Parathyroid adenoma (tissue), 2 donors: ENCODE measurements around the gene SORCS2.

Experiments used
- H2AFZ ChIP-seq: fragments of 300-600 bp; sonication (generic); one replicate; pipeline ENCODE4 v1.7.0; 2017; ENCODE audit warnings: antibody characterized with exemption, mild to moderate bottlenecking
- H3K27ac ChIP-seq: fragments of 300-600 bp; sonication (generic); one replicate; pipeline ENCODE4 v1.7.0; 2017
- H3K27me3 ChIP-seq: fragments of 300-600 bp; sonication (generic); one replicate; pipeline ENCODE4 v1.7.0; 2017; ENCODE audit warnings: low read length; ENCODE audit not compliant: control insufficient read depth, insufficient read depth
- H3K36me3 ChIP-seq: fragments of 300-600 bp; sonication (generic); one replicate; pipeline ENCODE4 v1.7.0; 2017; ENCODE audit warnings: low read length; ENCODE audit not compliant: control insufficient read depth, insufficient read depth
- H3K4me1 ChIP-seq: fragments of 300-600 bp; sonication (generic); one replicate; pipeline ENCODE4 v1.7.0; 2017; ENCODE audit warnings: control low read depth
- H3K4me2 ChIP-seq: fragments of 300-600 bp; sonication (generic); one replicate; pipeline ENCODE4 v1.7.0; 2017; ENCODE audit warnings: low read length
- H3K4me3 ChIP-seq: fragments of 300-600 bp; sonication (generic); one replicate; pipeline ENCODE4 v1.7.0; 2017; ENCODE audit warnings: low read depth, low read length
- H3K79me2 ChIP-seq: fragments of 300-600 bp; sonication (generic); one replicate; pipeline ENCODE4 v1.7.0; 2017; ENCODE audit warnings: control low read depth
- H3K9ac ChIP-seq: fragments of 300-600 bp; sonication (generic); one replicate; pipeline ENCODE4 v1.7.0; 2017; ENCODE audit warnings: mild to moderate bottlenecking
- H3K9me3 ChIP-seq: fragments of 300-600 bp; sonication (generic); one replicate; pipeline ENCODE4 v1.7.0; 2017; ENCODE audit warnings: low read length; ENCODE audit not compliant: control insufficient read depth
- TF ChIP-seq, protein P1 (sequence below): fragments of 300-600 bp; sonication (generic); IDR thresholded peaks from one replicate; pipeline ENCODE4 v1.7.0; 2017; ENCODE audit warnings: antibody characterized with exemption, mild to moderate bottlenecking
- donor health status: primary hyperparathyroidism.

Gene SORCS2

DNA sequence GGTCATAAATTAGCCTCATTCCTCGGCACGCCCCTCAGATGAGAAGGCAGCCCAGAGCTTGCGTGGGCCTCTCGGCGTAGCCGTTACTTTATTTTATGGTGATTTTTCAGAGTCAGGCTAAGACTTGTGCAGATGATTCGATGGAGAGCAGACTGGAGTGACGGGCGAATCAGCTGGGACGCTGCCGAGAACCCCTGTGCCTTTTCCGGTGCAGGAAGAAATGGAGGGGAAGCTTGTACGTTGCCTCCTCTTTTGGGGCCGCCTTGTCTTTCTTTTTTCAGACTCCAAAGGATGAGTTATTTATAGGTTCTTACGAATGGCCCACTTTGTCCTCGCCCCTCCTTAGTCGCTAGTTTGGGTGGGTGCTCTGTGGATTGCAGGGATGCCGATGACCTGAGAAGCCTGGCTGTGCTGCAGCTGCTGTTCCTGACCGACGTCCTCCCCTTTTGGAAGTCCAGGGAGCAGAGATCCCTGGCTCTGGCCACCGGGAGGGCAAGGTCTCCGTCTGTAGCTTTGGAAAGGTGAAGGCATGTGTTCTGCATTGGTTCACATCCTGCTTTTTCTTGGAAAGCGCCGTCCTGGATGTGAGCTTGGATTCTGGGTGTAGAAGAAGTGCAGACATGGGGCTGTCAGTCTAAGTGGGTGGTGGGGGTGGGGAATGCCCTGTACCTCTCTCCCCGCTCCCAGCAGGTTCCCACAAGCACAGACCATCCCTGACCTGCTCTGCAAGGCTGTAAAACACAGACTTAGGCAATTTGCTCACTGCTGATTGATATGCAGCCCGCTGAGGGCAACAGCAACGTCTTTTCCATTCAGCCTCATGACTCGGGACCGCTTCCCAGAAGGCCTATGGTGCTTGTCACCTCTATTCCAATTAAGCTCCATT lies 9.3 kb downstream of the SORCS2 start:
- TF ChIP-seq, protein P1, sequence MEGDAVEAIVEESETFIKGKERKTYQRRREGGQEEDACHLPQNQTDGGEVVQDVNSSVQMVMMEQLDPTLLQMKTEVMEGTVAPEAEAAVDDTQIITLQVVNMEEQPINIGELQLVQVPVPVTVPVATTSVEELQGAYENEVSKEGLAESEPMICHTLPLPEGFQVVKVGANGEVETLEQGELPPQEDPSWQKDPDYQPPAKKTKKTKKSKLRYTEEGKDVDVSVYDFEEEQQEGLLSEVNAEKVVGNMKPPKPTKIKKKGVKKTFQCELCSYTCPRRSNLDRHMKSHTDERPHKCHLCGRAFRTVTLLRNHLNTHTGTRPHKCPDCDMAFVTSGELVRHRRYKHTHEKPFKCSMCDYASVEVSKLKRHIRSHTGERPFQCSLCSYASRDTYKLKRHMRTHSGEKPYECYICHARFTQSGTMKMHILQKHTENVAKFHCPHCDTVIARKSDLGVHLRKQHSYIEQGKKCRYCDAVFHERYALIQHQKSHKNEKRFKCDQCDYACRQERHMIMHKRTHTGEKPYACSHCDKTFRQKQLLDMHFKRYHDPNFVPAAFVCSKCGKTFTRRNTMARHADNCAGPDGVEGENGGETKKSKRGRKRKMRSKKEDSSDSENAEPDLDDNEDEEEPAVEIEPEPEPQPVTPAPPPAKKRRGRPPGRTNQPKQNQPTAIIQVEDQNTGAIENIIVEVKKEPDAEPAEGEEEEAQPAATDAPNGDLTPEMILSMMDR, result no peak
- Histone ChIP-seq H2AFZ (no peak overlapping the region), H3K27ac (no peak overlapping the region), H3K9me3 (no peaks in the 10 kb centered on the region), H3K4me2 (no peak overlapping the region), H3K9ac (no peak overlapping the region), H3K4me1 (no peaks in the 10 kb centered on the region), H3K79me2 (no peaks in the 10 kb centered on the region), H3K4me3 (no peak overlapping the region), H3K36me3 (no peaks in the 10 kb centered on the region), H3K27me3 (no peaks in the 10 kb centered on the region)

DNA sequence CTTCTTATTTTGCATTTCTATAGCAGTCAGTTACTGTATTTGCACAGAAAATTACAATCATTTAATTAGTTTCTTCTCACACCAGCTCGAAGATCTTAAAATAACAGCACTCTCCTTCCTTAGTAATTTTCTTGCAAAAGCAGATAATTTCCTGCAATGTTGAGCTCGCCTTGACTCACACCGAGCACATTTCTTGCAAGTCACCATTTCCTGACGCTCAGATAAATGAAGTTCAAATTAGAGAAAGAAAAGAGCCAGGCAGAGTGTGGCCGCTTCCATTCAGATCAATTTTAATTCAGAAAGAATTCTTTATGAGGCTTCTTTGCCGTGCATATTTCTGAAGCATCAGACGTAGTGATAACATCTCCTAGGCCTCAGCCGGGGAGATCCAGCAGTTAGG lies 10.1 kb downstream of the SORCS2 start:
- TF ChIP-seq, protein P1, result no peak
- no peaks in the 10 kb centered on the region for H3K79me2 ChIP-seq
- no peaks in the 10 kb centered on the region for H3K9me3 ChIP-seq
- no peak overlapping the region for H3K4me3 ChIP-seq
- H3K4me1 ChIP-seq, result no peaks in the 10 kb centered on the region
- no peaks in the 10 kb centered on the region for H3K27me3 ChIP-seq
- no peak overlapping the region for H3K27ac ChIP-seq
- H2AFZ ChIP-seq, result no peak overlapping the region
- no peak overlapping the region for H3K9ac ChIP-seq
- H3K36me3 ChIP-seq, result no peaks in the 10 kb centered on the region
- H3K4me2 ChIP-seq, result no peak overlapping the region

DNA sequence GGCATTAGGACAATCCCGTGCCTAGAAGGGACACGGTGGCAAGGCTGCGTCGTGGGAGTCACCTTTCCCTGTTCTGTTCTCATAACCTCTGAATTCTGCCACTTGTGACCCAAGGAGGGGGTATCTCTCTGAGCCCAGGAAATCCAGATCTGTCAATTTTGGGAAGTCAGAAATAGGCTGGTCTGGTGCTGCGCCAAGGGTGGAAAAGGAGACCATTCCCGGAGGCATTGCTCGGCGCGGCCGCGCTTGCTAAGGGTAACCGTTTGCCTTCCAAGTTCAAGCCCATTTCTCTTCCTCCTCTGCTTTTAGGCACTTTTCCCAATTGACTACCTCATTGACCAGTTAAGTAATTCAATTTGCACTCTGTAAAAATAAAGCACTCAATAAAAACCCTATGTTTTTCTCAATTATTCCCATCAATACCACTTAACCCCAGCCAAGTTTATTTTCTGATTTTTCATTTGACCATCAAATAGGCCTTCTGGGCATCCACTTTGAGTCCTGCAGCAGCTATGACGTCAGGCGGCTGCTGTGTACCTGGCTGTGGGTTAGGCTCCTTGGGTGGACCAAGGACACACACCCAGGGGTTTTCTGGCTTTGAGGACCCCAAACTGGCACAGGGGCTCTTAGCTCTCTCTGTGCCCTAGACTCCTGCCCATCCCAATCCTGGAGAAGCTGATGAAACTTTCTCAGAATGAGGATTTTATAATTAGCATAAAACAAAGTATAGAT lies 12.5 kb downstream of the SORCS2 start:
- TF ChIP-seq, protein P1, result no peak
- Histone ChIP-seq H3K9ac (no peak overlapping the region), H3K4me2 (no peak overlapping the region), H3K27me3 (no peaks in the 10 kb centered on the region), H3K36me3 (no peaks in the 10 kb centered on the region), H3K4me3 (no peak overlapping the region), H3K79me2 (no peaks in the 10 kb centered on the region), H3K9me3 (no peaks in the 10 kb centered on the region), H2AFZ (no peak overlapping the region), H3K27ac (no peak overlapping the region), H3K4me1 (no peaks in the 10 kb centered on the region)

DNA sequence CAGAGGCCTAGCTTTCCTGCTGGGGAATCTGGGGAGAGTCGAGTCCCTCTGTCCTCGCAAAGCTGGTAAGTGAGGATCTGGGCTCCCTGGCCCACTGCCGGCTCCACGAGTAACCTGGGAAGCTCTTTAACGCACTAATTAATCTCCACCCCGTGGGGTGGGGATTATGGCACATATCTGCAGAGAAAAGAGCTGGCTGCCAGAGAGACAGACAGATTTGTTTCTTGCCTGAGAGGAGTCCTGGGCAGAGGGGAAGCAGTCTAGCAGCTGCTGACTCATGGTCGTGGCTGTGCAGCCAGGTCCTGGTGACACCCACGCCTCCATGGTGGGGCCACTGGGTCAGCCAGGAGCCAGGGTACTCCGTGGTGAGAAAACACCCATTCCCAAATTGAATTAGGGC lies 14.0 kb downstream of the SORCS2 start:
- H3K4me1 ChIP-seq, result no peaks in the 10 kb centered on the region
- no peak overlapping the region for H3K27ac ChIP-seq
- TF ChIP-seq, protein P1, result no peak
- no peaks in the 10 kb centered on the region for H3K27me3 ChIP-seq
- no peak overlapping the region for H3K4me2 ChIP-seq
- no peak overlapping the region for H3K4me3 ChIP-seq
- H3K9ac ChIP-seq, result no peak overlapping the region
- H3K79me2 ChIP-seq, result no peaks in the 10 kb centered on the region
- no peak overlapping the region for H2AFZ ChIP-seq
- no peaks in the 10 kb centered on the region for H3K9me3 ChIP-seq
- no peaks in the 10 kb centered on the region for H3K36me3 ChIP-seq
